Putamen (tissue), 1 donor: ENCODE data around the gene RNASEH2B.

ENCODE experiments used
- DNase-seq: peaks from one replicate; pipeline ENCODE4 v3.0.0-alpha.2; 2016; ENCODE audit warnings: low spot score

Gene RNASEH2B

GRCh38 chr13:50995854-50996253 is 86.3 kb downstream of the RNASEH2B start:
- DNase-seq: no peak

GRCh38 chr13:50998326-50998725 is 88.7 kb downstream of the RNASEH2B start:
- DNase-seq: no peak

GRCh38 chr13:50999641-51000040 is 90.0 kb downstream of the RNASEH2B start:
- DNase-seq: no peak

GRCh38 chr13:51000061-51000460 is 90.5 kb downstream of the RNASEH2B start:
- no peak for DNase-seq

- no peak for DNase-seq
These were observed 91.1 kb downstream of the RNASEH2B start for GRCh38 chr13:51000571-51001260.

- no peak for DNase-seq
These were observed 91.7 kb downstream of the RNASEH2B start for GRCh38 chr13:51001335-51001734.

- DNase-seq: no peak
These were observed 93.1 kb downstream of the RNASEH2B start for GRCh38 chr13:51002736-51003135.

GRCh38 chr13:51003642-51004041 is 94.1 kb downstream of the RNASEH2B start:
- no peak for DNase-seq

GRCh38 chr13:51004111-51004865 is 94.7 kb downstream of the RNASEH2B start:
- DNase-seq: no peak

GRCh38 chr13:51004918-51005460 is 95.4 kb downstream of the RNASEH2B start:
- DNase-seq: no peak

- DNase-seq: no peak
These were observed 96.0 kb downstream of the RNASEH2B start for GRCh38 chr13:51005566-51005965.
